NK-92 (cell line): Measurements from ENCODE around the gene BMI1.

Source experiments
- DNase-seq: peaks from one replicate; lab custom pipeline; 2025; ENCODE audit not compliant: unreplicated experiment; lab: John Stamatoyannopoulos, UW

BMI1 gene

DNA sequence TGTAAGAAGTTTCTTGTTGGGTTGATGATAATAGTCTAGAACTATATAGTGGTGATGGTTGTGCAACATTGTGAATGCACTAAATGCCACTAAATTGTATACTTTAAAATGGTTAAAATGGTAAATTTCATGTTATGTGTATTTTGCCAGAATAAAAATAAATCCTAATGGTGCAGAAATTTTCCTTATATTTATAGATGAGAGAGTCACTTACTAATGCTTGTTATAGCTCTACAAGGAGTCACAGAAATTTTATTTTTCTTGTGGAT lies 45.5 kb downstream of the BMI1 start:
- DNase-seq, result no peak

DNA sequence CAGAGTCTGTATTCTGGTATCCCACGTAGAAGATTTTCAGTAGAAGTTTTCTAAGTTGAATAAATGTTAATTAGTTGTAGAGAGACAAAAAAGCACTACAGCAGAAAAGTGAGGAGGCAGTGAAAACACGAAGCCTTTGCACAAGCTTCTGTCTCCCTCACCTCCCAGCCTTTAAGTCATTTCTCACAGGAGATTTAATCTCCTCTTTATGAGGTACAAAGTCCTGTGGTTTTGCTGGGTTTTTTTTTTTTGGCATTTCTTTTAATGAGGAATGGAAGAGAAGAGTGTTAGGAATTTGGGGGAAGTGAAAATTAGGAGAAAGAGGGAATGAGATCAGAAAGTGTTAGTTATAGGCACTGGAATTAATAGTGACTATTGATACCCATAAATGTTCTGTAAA lies 45.9 kb downstream of the BMI1 start:
- no peak for DNase-seq

DNA sequence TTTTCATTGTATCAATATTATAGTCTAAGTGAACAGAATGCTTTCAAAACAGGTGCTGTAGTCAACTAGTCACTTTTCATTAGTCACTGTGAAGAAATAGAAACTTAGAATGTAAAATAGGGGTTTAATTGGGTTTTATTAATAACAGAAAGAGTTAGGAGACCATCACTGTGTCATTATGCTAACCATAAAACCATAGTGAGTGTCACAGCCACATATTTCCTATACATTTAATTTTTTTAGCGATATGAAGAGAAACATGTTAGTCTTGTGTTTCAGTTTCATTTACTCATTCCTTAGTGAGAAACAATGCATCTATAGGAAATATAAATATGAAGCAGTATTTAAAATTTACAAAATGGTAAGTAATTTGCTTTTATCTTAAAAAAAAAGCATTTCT lies 46.6 kb downstream of the BMI1 start:
- DNase-seq, result no peak

DNA sequence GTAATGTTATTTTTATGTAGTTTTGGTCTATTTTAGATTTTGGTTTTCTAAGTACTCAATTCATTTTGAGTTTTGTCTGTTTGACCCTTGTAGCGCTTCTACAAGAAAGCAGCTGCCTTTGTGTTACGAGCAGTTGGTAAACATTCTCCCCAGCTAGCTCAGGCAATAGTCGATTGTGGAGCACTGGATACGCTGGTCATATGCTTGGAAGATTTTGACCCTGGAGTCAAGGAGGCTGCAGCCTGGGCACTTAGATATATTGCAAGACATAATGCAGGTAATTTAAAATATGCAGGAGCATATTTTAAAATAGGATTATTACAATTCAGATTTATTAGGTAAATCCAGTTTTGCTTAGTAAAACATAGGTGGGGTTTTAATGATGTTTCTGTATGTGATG lies 47.5 kb downstream of the BMI1 start:
- DNase-seq, result no peak

DNA sequence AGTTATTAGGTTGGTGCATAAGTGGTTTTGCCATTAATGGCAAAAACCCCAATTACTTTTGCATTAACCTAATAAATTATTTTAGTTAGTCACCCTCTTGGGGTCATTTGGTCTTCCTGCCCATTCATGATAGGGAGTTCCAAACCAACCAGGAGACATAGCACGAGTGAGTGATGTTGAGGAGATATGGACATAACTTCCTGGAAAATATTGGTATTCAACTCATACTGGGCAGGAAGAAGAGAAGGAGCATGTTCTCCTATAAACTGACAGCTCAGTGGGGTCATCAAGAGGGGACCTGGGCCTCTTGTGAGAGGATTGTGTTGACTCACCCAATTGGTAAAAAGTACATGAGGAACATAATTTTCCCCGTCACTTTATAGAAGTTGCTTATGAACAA lies 48.1 kb downstream of the BMI1 start:
- DNase-seq, result no peak

DNA sequence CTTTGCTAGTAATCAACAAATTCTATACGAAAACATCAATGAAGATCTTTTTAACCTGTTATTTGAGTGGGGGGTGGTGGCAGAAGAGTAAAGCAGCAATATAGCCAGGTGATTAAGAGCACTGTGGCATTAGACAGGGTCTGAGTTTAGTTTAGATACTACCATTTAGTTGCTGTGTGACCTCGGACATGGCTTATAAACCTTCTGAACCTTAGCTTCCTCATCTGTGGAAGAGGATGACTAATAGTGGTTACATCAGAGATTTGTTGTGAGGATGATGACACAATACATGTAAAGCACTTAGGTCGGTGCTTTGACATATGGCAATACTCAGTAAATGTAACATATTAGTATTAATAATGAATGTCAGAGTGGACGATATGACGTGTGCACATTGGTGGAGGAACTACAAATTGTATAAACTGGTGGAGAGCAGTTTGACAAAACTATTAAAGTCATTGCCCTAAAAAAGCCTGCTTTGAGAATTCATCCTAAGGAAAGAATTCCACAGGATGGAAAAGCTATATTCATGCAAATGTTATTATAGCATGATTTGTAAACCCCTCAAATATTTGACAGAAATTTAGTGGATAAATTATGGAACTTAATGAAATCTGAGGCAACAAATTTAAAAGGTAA lies 48.7 kb downstream of the BMI1 start:
- no peak for DNase-seq

DNA sequence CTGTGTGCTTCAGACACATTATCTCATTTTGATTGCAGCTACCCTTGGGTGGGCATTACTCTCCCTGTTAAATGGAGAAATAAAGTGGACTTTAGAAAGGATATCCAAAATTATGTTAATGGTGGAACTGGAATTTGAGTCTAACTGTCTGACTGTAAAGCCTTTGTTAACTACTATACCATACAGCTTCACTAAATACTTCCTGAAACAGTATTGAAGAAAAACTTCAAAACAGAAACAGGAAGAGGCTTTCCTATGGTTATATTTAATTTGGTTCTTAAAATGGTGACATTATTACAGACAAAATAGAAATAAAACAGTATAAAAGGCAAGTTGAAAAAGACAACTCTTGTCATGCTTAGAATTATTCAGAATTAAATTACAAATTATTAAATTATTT lies 49.4 kb downstream of the BMI1 start:
- no peak for DNase-seq

DNA sequence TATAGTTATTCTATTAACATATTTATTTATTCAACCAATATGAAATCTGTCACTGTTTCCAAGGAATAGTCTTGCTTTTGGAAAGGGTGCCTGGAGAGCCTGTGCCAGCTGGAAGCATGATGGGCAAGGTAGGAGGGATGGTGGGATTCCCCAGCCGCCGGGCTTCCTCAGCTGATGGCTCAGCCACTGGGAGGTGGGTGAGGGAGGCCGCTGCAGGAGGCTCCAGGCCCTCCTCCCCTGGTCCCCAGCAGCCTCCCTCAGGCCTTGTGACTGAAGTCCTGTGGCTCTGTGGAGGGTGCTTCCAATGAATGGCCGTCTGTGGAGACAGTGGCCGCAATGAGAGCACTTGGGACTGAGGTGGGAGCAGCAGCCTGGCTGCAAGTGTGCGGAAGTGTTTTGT lies 51.4 kb downstream of the BMI1 start:
- no peak for DNase-seq

DNA sequence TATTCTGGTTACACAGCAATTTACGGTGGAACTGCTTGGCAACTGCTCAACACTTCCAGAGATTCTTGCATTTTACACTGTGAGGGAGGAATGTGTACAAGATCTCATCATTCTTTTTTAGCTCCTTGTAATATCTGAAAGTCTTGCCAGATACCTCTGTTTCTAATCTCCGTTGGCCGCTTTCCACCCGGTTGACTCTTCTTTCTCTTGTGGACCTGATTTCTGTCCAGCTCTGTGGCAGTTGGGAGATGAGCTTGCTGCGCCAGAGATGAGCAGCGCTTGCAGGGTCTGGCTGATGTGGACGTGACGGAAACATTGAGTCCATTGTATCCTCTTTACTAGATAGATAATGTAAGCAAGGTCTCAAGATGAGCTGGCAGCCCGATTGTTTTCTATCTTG lies 52.0 kb downstream of the BMI1 start:
- DNase-seq, result no peak

DNA sequence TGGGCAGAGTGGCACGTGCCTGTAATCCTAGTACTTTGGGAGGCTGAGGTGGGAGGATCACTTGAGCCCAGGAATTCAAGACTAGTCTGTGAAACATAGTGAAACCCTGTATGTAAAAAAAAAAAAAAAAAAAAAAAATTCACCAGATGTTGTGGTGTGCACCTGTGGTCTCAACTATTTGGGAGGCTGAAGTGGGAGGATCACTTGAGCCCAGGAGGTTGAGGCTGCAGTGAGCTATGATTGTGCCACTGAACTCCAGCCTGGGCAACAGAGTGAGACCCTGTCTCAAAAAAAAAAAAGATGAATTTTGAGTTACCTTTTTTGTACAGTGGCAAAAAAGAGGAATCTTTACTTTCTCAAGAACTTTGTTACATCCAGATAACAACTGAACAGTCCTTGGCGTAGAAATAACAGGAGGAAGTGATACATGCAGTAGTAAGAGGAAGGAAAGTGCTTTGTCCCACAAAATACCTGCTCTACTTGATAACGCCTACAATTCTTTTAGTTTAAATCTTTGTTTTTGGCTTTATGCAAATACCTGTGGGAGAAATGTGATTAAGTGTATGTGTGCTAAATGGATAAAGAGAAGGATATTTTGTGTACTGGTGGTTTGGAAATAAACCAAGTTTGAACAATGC lies 53.7 kb downstream of the BMI1 start:
- no peak for DNase-seq

DNA sequence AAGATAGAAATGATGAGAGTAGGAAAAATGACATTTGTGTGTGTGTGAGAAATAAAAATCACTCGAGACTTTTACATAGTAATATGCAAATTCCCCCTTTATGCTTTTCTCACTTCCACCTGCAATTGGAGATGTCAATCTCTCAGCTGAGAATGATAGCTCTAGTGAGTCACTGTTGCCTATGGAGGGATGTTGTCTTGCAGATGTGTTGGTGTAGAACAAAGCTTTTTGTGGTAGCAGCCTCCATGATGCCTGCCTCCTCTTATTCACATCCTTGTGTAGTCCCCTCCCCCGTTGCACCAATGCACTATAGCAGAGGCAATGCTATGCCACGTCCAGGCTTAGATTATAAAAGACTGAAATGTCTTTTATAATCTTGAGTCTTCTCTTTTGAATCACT lies 58.2 kb downstream of the BMI1 start:
- no peak for DNase-seq
